Nephron progenitor cell (in vitro differentiated cells): ENCODE results near the gene ZNF711.
A peak's percentile ranks its signal among the peaks of the same experiment; 100 is the strongest.

ENCODE experiments used
- DNase-seq: peaks from one replicate; pipeline ENCODE4 v3.0.0; 2021
- H3K27ac Mint-ChIP-seq: 2 replicates; pipeline ENCODE4 v1.8.0; 2021; ENCODE audit warnings: mild to moderate bottlenecking, moderate library complexity, mixed read lengths
- H3K27me3 Mint-ChIP-seq: 2 replicates; pipeline ENCODE4 v1.8.0; 2021; ENCODE audit warnings: mild to moderate bottlenecking, low read depth, mixed read lengths; ENCODE audit not compliant: poor library complexity
- H3K36me3 Mint-ChIP-seq: 2 replicates; pipeline ENCODE4 v1.8.0; 2021; ENCODE audit warnings: low read depth, mixed read lengths
- H3K4me1 Mint-ChIP-seq: 2 replicates; pipeline ENCODE4 v1.8.0; 2021; ENCODE audit warnings: mixed read lengths
- H3K4me3 Mint-ChIP-seq: 2 replicates; pipeline ENCODE4 v1.8.0; 2021; ENCODE audit warnings: mild to moderate bottlenecking, moderate library complexity, mixed read lengths
- H3K9me3 Mint-ChIP-seq: 2 replicates; pipeline ENCODE4 v1.8.0; 2021; ENCODE audit warnings: mild to moderate bottlenecking, moderate library complexity, mixed read lengths
- TF ChIP-seq, protein P1 (sequence below): fragments of 200-600 bp; sonication (generic); IDR thresholded peaks from 2 replicates; pipeline ENCODE4 v1.5.0; 2021; ENCODE audit warnings: antibody characterized with exemption

The ZNF711 gene

DNA sequence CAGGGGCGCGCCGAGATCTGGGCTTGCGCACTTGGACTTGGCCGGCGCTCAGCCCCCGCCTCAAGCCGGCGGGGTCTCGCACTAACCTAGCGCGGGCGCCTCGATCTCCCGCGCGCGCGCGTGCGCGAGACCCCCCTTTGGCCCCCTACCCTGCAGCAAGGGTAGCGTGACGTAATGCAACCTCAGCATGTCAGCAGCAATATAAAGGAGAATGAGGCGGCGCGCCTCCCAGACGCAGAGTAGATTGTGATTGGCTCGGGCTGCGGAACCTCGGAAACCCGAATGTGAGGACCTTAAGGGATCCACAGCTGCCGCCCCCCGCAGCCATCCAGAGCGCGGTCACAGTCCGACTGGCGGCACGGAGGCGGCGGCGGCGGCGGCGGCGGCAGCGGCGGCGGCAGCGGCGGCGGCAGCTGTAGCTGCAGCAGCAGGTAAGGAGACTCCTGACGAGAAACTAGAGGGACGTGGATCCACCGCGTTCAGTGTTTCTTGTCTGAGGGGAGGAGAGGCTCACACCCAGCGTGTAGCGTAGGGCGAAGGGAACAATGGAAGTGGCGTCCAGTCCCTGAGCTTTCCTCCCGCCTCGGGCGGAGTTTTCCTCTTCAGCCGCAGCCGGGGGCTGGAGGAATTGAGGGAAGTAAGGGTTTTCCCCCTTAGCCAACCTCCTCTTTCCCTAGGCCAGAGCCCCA lies at the start of gene ZNF711, which contains the start of gene SATL1:
ZNF711 (plus strand) TSS at position 231 of the 689 bp plus-strand sequence. CDS start 3,582 bp downstream, outside the sequence.
SATL1 (minus strand) TSS at position 19 of the 689 bp plus-strand sequence. CDS start 134,811 bp downstream, outside the sequence.
- peaks cover 23% of the 10 kb centered on the region for H3K4me1 Mint-ChIP-seq
- H3K27ac Mint-ChIP-seq = peak within 1 kb of the TSS; percentile 98
- peak; percentile 80 for DNase-seq
- peaks cover 14% of the 10 kb centered on the region for H3K36me3 Mint-ChIP-seq
- TF ChIP-seq, protein P1, sequence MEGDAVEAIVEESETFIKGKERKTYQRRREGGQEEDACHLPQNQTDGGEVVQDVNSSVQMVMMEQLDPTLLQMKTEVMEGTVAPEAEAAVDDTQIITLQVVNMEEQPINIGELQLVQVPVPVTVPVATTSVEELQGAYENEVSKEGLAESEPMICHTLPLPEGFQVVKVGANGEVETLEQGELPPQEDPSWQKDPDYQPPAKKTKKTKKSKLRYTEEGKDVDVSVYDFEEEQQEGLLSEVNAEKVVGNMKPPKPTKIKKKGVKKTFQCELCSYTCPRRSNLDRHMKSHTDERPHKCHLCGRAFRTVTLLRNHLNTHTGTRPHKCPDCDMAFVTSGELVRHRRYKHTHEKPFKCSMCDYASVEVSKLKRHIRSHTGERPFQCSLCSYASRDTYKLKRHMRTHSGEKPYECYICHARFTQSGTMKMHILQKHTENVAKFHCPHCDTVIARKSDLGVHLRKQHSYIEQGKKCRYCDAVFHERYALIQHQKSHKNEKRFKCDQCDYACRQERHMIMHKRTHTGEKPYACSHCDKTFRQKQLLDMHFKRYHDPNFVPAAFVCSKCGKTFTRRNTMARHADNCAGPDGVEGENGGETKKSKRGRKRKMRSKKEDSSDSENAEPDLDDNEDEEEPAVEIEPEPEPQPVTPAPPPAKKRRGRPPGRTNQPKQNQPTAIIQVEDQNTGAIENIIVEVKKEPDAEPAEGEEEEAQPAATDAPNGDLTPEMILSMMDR = no peak
- H3K4me3 Mint-ChIP-seq = peak within 1 kb of the TSS; percentile 94
- H3K27me3 Mint-ChIP-seq = no peaks in the 10 kb centered on the region
- H3K9me3 Mint-ChIP-seq = peaks cover 28% of the 10 kb centered on the region

DNA sequence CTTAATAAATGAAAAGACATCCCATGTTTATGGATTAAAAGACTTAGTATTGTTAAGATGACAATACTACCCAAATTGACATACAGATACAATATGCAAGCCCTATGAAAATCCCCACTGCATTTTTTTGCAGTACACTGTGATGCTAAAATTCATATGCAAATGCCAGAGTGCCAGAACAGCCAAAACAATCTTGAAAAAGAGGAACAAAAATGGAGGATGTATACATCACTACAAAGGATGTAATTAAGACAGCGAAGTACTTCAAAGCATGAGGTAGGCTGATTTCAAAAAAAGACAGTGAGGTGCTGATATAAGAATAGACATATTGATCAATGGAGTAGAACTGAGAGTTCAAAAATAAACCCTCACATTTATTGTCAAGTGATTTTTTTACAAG lies 47.5 kb upstream of the ZNF711 start:
- Mint-ChIP-seq H3K36me3 (no peaks in the 10 kb centered on the region), H3K27ac (no peak overlapping the region), H3K4me1 (no peaks in the 10 kb centered on the region), H3K27me3 (no peaks in the 10 kb centered on the region), H3K9me3 (peaks cover 33% of the 10 kb centered on the region), H3K4me3 (no peak overlapping the region)
- TF ChIP-seq, protein P1 = no peak
- no peak for DNase-seq

DNA sequence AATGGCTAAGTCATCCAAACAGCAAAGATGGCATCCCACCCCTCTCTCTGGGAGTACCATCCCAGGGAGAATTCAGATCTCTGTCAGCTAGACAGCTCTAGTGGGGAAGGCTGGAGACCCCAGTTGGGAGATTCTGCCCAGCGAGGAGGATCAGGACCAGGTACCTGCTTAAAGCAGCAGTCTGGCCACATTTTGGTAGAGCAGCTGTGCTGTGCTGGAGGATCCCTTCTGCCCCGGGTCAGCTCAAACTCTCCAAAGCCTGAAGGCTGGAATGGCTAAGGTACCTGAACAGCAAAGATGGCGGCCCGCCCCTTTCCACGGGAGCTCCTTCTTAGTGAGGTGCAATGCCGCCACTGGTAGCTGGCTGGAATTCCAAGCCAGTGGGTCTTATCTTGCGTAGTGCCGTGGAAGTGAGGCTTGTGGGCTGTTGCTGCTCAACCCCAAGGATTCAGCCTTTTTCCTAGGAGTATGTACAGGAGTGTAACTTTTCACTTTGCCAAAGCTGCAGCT lies 40.3 kb upstream of the ZNF711 start:
- Mint-ChIP-seq H3K27ac (no peak overlapping the region), H3K4me1 (peaks cover 5% of the 10 kb centered on the region), H3K36me3 (no peaks in the 10 kb centered on the region), H3K9me3 (peaks cover 11% of the 10 kb centered on the region), H3K4me3 (no peak overlapping the region), H3K27me3 (no peaks in the 10 kb centered on the region)
- no peak for DNase-seq
- TF ChIP-seq, protein P1 = no peak

DNA sequence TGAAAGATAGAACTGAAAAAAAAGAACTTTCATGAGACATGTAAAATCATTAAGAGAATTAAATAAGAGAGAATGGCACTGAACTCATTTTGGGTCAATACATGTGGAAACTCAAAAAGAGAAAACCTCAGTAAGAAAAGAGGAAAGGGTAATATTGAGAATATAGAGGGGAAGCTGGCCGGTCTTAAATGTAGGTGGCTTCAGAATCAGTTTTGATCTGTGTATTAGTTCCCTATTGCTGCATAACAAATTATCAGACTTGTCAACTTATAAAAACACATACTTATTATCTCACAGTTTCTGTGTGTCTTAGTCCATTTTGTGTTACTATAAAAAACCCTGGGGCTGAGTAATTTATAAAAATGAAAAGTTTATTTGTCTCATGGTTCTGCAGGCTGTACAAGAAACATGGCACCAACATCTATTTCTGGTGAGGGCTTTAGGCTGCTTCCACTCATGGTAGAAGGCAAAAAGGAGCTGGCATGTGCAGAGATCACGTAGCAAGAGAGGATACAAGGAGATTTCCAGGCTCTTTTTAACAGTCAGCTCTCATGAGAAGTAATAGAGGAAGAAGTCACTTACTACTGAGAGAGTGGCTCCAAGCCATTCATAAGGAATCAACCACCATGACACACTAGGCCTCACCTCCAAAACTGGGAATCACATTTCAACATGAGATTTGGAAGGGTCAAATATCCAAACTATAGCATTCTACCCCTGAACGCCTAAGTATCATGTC lies 29.8 kb upstream of the ZNF711 start:
- peaks cover 26% of the 10 kb centered on the region for H3K4me1 Mint-ChIP-seq
- TF ChIP-seq, protein P1 = no peak
- H3K27ac Mint-ChIP-seq = no peak overlapping the region
- H3K36me3 Mint-ChIP-seq = no peaks in the 10 kb centered on the region
- DNase-seq = no peak
- no peaks in the 10 kb centered on the region for H3K27me3 Mint-ChIP-seq
- no peak overlapping the region for H3K4me3 Mint-ChIP-seq
- H3K9me3 Mint-ChIP-seq = peaks cover 33% of the 10 kb centered on the region

DNA sequence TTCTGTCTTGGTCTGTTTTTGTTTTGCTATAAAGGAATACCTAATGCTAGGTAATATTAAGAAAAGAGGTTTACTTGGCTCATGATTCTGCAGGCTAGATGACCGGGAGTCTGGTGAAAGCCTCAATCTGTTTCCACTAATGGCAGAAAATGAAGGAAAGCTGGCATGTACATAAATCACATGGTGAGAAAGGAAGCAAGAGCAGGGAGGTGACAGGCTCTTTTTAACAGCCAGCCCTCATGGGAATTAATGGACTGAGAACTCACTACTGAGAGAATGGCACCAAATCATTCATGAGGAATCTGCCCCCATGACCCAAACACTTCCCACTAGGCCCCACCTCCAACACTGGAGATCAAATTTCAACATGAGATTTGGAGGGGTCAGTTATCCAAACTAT lies 27.8 kb upstream of the ZNF711 start:
- peak; percentile 18 for DNase-seq

More for the DNA sequence above, 27.8 kb upstream of the ZNF711 start:
- Mint-ChIP-seq H3K27ac (peak overlapping the region; percentile 55), H3K27me3 (no peaks in the 10 kb centered on the region), H3K4me1 (peaks cover 26% of the 10 kb centered on the region), H3K36me3 (no peaks in the 10 kb centered on the region), H3K9me3 (peaks cover 30% of the 10 kb centered on the region), H3K4me3 (peak overlapping the region; percentile 13)
- TF ChIP-seq, protein P1 = no peak
